Measurements from ENCODE around the gene AUTS2.

AUTS2 gene

GRCh38 chr7:69693042-69693441 lies 94.8 kb downstream of the AUTS2 start:
- H3K9me3 ChIP-seq (ENCODE audit: control insufficient read depth in 1 of 2, low read length in 2 of 2) = no peaks in the 10 kb centered on the region
- no peak overlapping the region for H3K4me3 ChIP-seq (ENCODE audit: low read depth in 1 of 2, low read length in 2 of 2)
- H3K27ac ChIP-seq (ENCODE audit: low read depth, low read length) = no peak overlapping the region
- H3K36me3 ChIP-seq (ENCODE audit: control insufficient read depth in 1 of 2, insufficient read depth in 2 of 2, low read length in 2 of 2) = no peaks in the 10 kb centered on the region
- H3K4me1 ChIP-seq (ENCODE audit: control insufficient read depth in 1 of 2, insufficient read depth in 2 of 2, low read length in 2 of 2) = no peaks in the 10 kb centered on the region
- no peak overlapping the region for H3K9ac ChIP-seq (ENCODE audit: low read depth in 1 of 2, low read length in 2 of 2)
- no peaks in the 10 kb centered on the region for H3K27me3 ChIP-seq (ENCODE audit: control insufficient read depth in 1 of 2, insufficient read depth in 2 of 2, low read length in 2 of 2)

GRCh38 chr7:69696054-69696591 lies 97.8 kb downstream of the AUTS2 start:
- no peak overlapping the region for H3K9ac ChIP-seq (ENCODE audit: low read depth in 1 of 2, low read length in 2 of 2)

GRCh38 chr7:69696686-69697685 lies 98.7 kb downstream of the AUTS2 start:
- Histone ChIP-seq H3K9me3 (ENCODE audit: control insufficient read depth in 1 of 2, low read length in 2 of 2) (no peaks in the 10 kb centered on the region), H3K4me1 (ENCODE audit: control insufficient read depth in 1 of 2, insufficient read depth in 2 of 2, low read length in 2 of 2) (no peaks in the 10 kb centered on the region), H3K36me3 (ENCODE audit: control insufficient read depth in 1 of 2, insufficient read depth in 2 of 2, low read length in 2 of 2) (no peaks in the 10 kb centered on the region), H3K27me3 (ENCODE audit: control insufficient read depth in 1 of 2, insufficient read depth in 2 of 2, low read length in 2 of 2) (no peaks in the 10 kb centered on the region), H3K9ac (ENCODE audit: low read depth in 1 of 2, low read length in 2 of 2) (no peak overlapping the region), H3K4me3 (ENCODE audit: low read depth in 1 of 2, low read length in 2 of 2) (no peak overlapping the region), H3K27ac (ENCODE audit: low read depth, low read length) (no peak overlapping the region)

More at GRCh38 chr7:69696054-69696591, 97.8 kb downstream of the AUTS2 start:
- H3K4me1 ChIP-seq (ENCODE audit: control insufficient read depth in 1 of 2, insufficient read depth in 2 of 2, low read length in 2 of 2) = no peaks in the 10 kb centered on the region
- H3K27ac ChIP-seq (ENCODE audit: low read depth, low read length) = no peak overlapping the region
- no peaks in the 10 kb centered on the region for H3K9me3 ChIP-seq (ENCODE audit: control insufficient read depth in 1 of 2, low read length in 2 of 2)
- no peaks in the 10 kb centered on the region for H3K27me3 ChIP-seq (ENCODE audit: control insufficient read depth in 1 of 2, insufficient read depth in 2 of 2, low read length in 2 of 2)
- no peaks in the 10 kb centered on the region for H3K36me3 ChIP-seq (ENCODE audit: control insufficient read depth in 1 of 2, insufficient read depth in 2 of 2, low read length in 2 of 2)
- no peak overlapping the region for H3K4me3 ChIP-seq (ENCODE audit: low read depth in 1 of 2, low read length in 2 of 2)

GRCh38 chr7:69698109-69698825 lies 100.0 kb downstream of the AUTS2 start:
- Histone ChIP-seq H3K4me1 (ENCODE audit: control insufficient read depth in 1 of 2, insufficient read depth in 2 of 2, low read length in 2 of 2) (no peaks in the 10 kb centered on the region), H3K4me3 (ENCODE audit: low read depth in 1 of 2, low read length in 2 of 2) (no peak overlapping the region), H3K9ac (ENCODE audit: low read depth in 1 of 2, low read length in 2 of 2) (no peak overlapping the region), H3K9me3 (ENCODE audit: control insufficient read depth in 1 of 2, low read length in 2 of 2) (no peaks in the 10 kb centered on the region), H3K27me3 (ENCODE audit: control insufficient read depth in 1 of 2, insufficient read depth in 2 of 2, low read length in 2 of 2) (no peaks in the 10 kb centered on the region), H3K36me3 (ENCODE audit: control insufficient read depth in 1 of 2, insufficient read depth in 2 of 2, low read length in 2 of 2) (no peaks in the 10 kb centered on the region), H3K27ac (ENCODE audit: low read depth, low read length) (no peak overlapping the region)

- no peak overlapping the region for H3K4me3 ChIP-seq (ENCODE audit: low read depth in 1 of 2, low read length in 2 of 2)
- H3K9ac ChIP-seq (ENCODE audit: low read depth in 1 of 2, low read length in 2 of 2) = no peak overlapping the region
- no peaks in the 10 kb centered on the region for H3K9me3 ChIP-seq (ENCODE audit: control insufficient read depth in 1 of 2, low read length in 2 of 2)
- H3K36me3 ChIP-seq (ENCODE audit: control insufficient read depth in 1 of 2, insufficient read depth in 2 of 2, low read length in 2 of 2) = no peaks in the 10 kb centered on the region
- H3K4me1 ChIP-seq (ENCODE audit: control insufficient read depth in 1 of 2, insufficient read depth in 2 of 2, low read length in 2 of 2) = no peaks in the 10 kb centered on the region
- H3K27me3 ChIP-seq (ENCODE audit: control insufficient read depth in 1 of 2, insufficient read depth in 2 of 2, low read length in 2 of 2) = no peaks in the 10 kb centered on the region
- no peak overlapping the region for H3K27ac ChIP-seq (ENCODE audit: low read depth, low read length)
Observed at GRCh38 chr7:69699931-69700330, 101.7 kb downstream of the AUTS2 start.

- Histone ChIP-seq H3K36me3 (ENCODE audit: control insufficient read depth in 1 of 2, insufficient read depth in 2 of 2, low read length in 2 of 2) (no peaks in the 10 kb centered on the region), H3K9me3 (ENCODE audit: control insufficient read depth in 1 of 2, low read length in 2 of 2) (no peaks in the 10 kb centered on the region)
Observed at GRCh38 chr7:69700331-69700730, 102.1 kb downstream of the AUTS2 start.

GRCh38 chr7:69701288-69701687 lies 103.0 kb downstream of the AUTS2 start:
- Histone ChIP-seq H3K9me3 (ENCODE audit: control insufficient read depth in 1 of 2, low read length in 2 of 2) (no peaks in the 10 kb centered on the region), H3K4me3 (ENCODE audit: low read depth in 1 of 2, low read length in 2 of 2) (no peak overlapping the region), H3K27me3 (ENCODE audit: control insufficient read depth in 1 of 2, insufficient read depth in 2 of 2, low read length in 2 of 2) (no peaks in the 10 kb centered on the region), H3K36me3 (ENCODE audit: control insufficient read depth in 1 of 2, insufficient read depth in 2 of 2, low read length in 2 of 2) (no peaks in the 10 kb centered on the region), H3K4me1 (ENCODE audit: control insufficient read depth in 1 of 2, insufficient read depth in 2 of 2, low read length in 2 of 2) (no peaks in the 10 kb centered on the region), H3K9ac (ENCODE audit: low read depth in 1 of 2, low read length in 2 of 2) (no peak overlapping the region), H3K27ac (ENCODE audit: low read depth, low read length) (no peak overlapping the region)

More at GRCh38 chr7:69700331-69700730, 102.1 kb downstream of the AUTS2 start:
- no peak overlapping the region for H3K9ac ChIP-seq (ENCODE audit: low read depth in 1 of 2, low read length in 2 of 2)
- no peaks in the 10 kb centered on the region for H3K27me3 ChIP-seq (ENCODE audit: control insufficient read depth in 1 of 2, insufficient read depth in 2 of 2, low read length in 2 of 2)
- no peak overlapping the region for H3K4me3 ChIP-seq (ENCODE audit: low read depth in 1 of 2, low read length in 2 of 2)
- H3K27ac ChIP-seq (ENCODE audit: low read depth, low read length) = no peak overlapping the region
- H3K4me1 ChIP-seq (ENCODE audit: control insufficient read depth in 1 of 2, insufficient read depth in 2 of 2, low read length in 2 of 2) = no peaks in the 10 kb centered on the region

- Histone ChIP-seq H3K36me3 (ENCODE audit: control insufficient read depth in 1 of 2, insufficient read depth in 2 of 2, low read length in 2 of 2) (no peaks in the 10 kb centered on the region), H3K9ac (ENCODE audit: low read depth in 1 of 2, low read length in 2 of 2) (no peak overlapping the region), H3K27me3 (ENCODE audit: control insufficient read depth in 1 of 2, insufficient read depth in 2 of 2, low read length in 2 of 2) (no peaks in the 10 kb centered on the region), H3K27ac (ENCODE audit: low read depth, low read length) (no peak overlapping the region), H3K4me3 (ENCODE audit: low read depth in 1 of 2, low read length in 2 of 2) (no peak overlapping the region), H3K4me1 (ENCODE audit: control insufficient read depth in 1 of 2, insufficient read depth in 2 of 2, low read length in 2 of 2) (no peaks in the 10 kb centered on the region), H3K9me3 (ENCODE audit: control insufficient read depth in 1 of 2, low read length in 2 of 2) (no peaks in the 10 kb centered on the region)
Observed at GRCh38 chr7:69702357-69702756, 104.1 kb downstream of the AUTS2 start.

GRCh38 chr7:69703099-69703498 lies 104.8 kb downstream of the AUTS2 start:
- H3K4me1 ChIP-seq (ENCODE audit: control insufficient read depth in 1 of 2, insufficient read depth in 2 of 2, low read length in 2 of 2) = no peaks in the 10 kb centered on the region
- H3K9me3 ChIP-seq (ENCODE audit: control insufficient read depth in 1 of 2, low read length in 2 of 2) = no peaks in the 10 kb centered on the region
- no peak overlapping the region for H3K9ac ChIP-seq (ENCODE audit: low read depth in 1 of 2, low read length in 2 of 2)
- H3K4me3 ChIP-seq (ENCODE audit: low read depth in 1 of 2, low read length in 2 of 2) = no peak overlapping the region
- H3K27ac ChIP-seq (ENCODE audit: low read depth, low read length) = no peak overlapping the region
- no peaks in the 10 kb centered on the region for H3K36me3 ChIP-seq (ENCODE audit: control insufficient read depth in 1 of 2, insufficient read depth in 2 of 2, low read length in 2 of 2)
- H3K27me3 ChIP-seq (ENCODE audit: control insufficient read depth in 1 of 2, insufficient read depth in 2 of 2, low read length in 2 of 2) = no peaks in the 10 kb centered on the region

- Histone ChIP-seq H3K4me3 (ENCODE audit: low read depth in 1 of 2, low read length in 2 of 2) (no peak overlapping the region), H3K27me3 (ENCODE audit: control insufficient read depth in 1 of 2, insufficient read depth in 2 of 2, low read length in 2 of 2) (no peaks in the 10 kb centered on the region), H3K9ac (ENCODE audit: low read depth in 1 of 2, low read length in 2 of 2) (no peak overlapping the region), H3K27ac (ENCODE audit: low read depth, low read length) (no peak overlapping the region), H3K4me1 (ENCODE audit: control insufficient read depth in 1 of 2, insufficient read depth in 2 of 2, low read length in 2 of 2) (no peaks in the 10 kb centered on the region), H3K9me3 (ENCODE audit: control insufficient read depth in 1 of 2, low read length in 2 of 2) (no peaks in the 10 kb centered on the region), H3K36me3 (ENCODE audit: control insufficient read depth in 1 of 2, insufficient read depth in 2 of 2, low read length in 2 of 2) (no peaks in the 10 kb centered on the region)
Observed at GRCh38 chr7:69706070-69706469, 107.8 kb downstream of the AUTS2 start.
